Prostate gland (tissue), 2 donors: ENCODE measurements around the gene HOXC5.

ENCODE experiments used
- CTCF ChIP-seq, 4 experiments: fragments of 200-600 bp in 2 of 4; fragments of 450-650 bp in 2 of 4; sonication (generic) in 2 of 4; IDR thresholded peaks; 1 replicate in 3 of 4; 2 replicates in 1 of 4; pipeline ENCODE4 v1.5.1; 2016 to 2019; ENCODE audit warnings: antibody characterized with exemption in 4 of 4, mild to moderate bottlenecking in 2 of 4, moderate library complexity in 2 of 4
- POLR2A ChIP-seq: fragments of 450-650 bp; IDR thresholded peaks from one replicate; pipeline ENCODE4 v1.6.1; 2016; ENCODE audit warnings: antibody characterized with exemption, mild to moderate bottlenecking
- POLR2AphosphoS5 ChIP-seq: sonication (generic); formaldehyde crosslinking; IDR thresholded peaks from one replicate; pipeline ENCODE4 v1.6.1; 2017; ENCODE audit warnings: antibody characterized with exemption

DNA sequence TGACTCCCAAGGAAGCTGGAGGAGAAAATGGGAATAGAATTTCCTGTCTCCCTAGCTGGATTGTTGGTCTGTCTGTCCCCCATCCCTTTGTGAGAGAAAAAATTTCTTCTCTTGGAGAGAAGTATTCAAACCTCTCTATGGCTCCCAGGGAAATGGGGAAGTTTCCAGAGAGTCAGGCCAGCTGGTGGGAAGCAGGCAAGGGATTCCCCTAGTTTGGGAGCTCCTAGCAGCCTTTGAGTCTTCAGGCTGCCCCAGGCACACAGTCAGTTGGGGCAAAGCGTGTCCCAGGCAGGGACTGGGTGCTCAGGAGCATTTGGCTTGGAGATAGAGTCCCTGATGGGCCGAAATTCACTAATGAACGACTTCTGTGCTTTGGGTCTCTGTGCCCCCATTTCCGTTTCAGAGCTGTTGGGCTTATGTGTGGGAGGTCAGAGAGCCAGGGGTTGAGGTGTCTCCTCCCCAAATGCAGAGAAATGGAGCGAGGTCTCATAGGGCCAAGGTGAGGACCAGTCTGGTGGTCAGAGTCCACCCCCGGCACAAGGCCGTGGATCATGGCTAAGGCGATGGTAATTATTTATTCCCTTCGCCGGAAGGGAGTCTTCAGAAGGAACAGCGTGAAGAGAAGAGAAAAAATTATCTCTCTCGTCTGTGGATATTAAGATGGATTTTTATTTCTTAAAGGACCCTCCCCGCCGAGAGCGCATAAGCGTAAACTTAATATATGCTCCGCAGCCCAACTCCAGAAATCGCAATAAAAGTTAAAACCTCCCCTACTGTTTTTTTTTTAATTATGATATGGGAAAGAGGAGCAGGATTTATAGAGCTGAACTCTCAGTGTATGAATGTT, 39.5 kb upstream of the HOXC5 start:
- TF ChIP-seq POLR2A (no peak), POLR2AphosphoS5 (no peak), CTCF (IDR thresholded peaks at IDR 0.05) (no peak)
